GM13977 (cell line): ENCODE measurements around the gene VTN.

Experiments used
- DNase-seq: peaks from one replicate; pipeline ENCODE4 v3.0.0; 2012; ENCODE audit warnings: low spot score
- in situ Hi-C: fragments of 300-500 bp; cut with MboI; formaldehyde crosslinking; loops from one replicate; pipeline ENCODE4 v1.12.0; 2022; ENCODE audit warnings: low sequenced_read_pairs, low pct_unique_long_range_greater_than_20kb, mixed read lengths, inconsistent platforms; ENCODE audit not compliant: unreplicated experiment
- TF ChIP-seq, protein P1 (sequence below): IDR thresholded peaks from 2 replicates; pipeline ENCODE4 v1.5.1; 2012; ENCODE audit warnings: mild to moderate bottlenecking, control low read depth; ENCODE audit not compliant: insufficient read depth; ENCODE audit errors: extremely low read depth, missing control alignments

The VTN gene

GRCh38 chr17:28345419-28346198 lies 24.5 kb downstream of the VTN start:
- no peak for DNase-seq
- TF ChIP-seq, protein P1, sequence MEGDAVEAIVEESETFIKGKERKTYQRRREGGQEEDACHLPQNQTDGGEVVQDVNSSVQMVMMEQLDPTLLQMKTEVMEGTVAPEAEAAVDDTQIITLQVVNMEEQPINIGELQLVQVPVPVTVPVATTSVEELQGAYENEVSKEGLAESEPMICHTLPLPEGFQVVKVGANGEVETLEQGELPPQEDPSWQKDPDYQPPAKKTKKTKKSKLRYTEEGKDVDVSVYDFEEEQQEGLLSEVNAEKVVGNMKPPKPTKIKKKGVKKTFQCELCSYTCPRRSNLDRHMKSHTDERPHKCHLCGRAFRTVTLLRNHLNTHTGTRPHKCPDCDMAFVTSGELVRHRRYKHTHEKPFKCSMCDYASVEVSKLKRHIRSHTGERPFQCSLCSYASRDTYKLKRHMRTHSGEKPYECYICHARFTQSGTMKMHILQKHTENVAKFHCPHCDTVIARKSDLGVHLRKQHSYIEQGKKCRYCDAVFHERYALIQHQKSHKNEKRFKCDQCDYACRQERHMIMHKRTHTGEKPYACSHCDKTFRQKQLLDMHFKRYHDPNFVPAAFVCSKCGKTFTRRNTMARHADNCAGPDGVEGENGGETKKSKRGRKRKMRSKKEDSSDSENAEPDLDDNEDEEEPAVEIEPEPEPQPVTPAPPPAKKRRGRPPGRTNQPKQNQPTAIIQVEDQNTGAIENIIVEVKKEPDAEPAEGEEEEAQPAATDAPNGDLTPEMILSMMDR: no peak
- in situ Hi-C loops: no loop called here

GRCh38 chr17:28344435-28344901 lies 25.6 kb downstream of the VTN start:
- TF ChIP-seq, protein P1: no peak
- no peak for DNase-seq
- in situ Hi-C loops: no loop called here

DNA sequence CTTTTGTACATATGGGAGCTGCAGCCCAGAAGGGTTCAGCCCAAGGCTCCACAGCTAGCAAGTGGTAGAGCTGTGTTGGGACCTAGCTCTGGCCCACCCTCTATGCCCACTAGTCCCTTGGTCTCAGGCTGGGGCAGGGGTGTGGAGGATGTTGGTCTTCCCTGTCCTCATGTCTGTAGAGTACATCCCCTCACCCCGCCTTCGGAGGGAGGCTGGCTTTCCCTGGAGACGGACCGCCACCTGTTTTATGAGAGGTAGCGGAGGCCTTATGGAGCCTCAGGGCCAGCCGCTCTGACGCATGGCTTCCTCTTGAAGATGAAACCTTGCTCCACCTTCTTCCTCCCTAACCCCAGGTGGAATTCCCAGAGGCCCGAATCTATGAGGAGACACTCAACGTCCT lies 26.1 kb downstream of the VTN start:
- no peak for DNase-seq
- in situ Hi-C loops: no loop called here
- TF ChIP-seq, protein P1: no peak

GRCh38 chr17:28343491-28343932 lies 26.6 kb downstream of the VTN start:
- DNase-seq: no peak
- in situ Hi-C loops: no loop called here
- TF ChIP-seq, protein P1: no peak

- in situ Hi-C loops: no loop called here
- TF ChIP-seq, protein P1: no peak
- no peak for DNase-seq
Observed at GRCh38 chr17:28342313-28342712, 27.8 kb downstream of the VTN start.

DNA sequence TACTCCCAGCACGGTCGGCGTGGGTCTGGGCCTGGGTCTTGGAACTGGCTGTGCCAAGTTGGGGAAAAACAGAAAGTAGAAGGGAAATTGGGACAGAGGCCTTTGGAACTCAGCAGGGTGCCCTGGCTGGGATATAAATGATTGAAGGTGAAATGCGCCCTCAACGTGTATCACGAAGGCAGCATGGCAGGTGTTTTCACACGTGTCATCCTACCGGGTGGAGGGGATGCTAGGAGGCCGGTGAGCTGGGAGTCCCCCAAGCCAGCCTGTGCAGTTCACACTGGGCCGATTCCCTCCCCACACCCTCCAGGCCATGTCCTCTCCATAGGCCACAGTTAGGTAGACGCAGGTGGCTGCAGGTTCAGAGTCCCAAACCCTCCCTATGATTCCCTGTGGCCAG lies 28.6 kb downstream of the VTN start:
- TF ChIP-seq, protein P1: no peak
- in situ Hi-C loops: no loop called here
- no peak for DNase-seq
